Stomach (tissue), 4 donors: ENCODE results near the gene SLC29A1.

Experiments used
- CTCF ChIP-seq, 7 experiments: fragments of 450-650 bp in 4 of 7; fragments of 200-600 bp in 3 of 7; sonication (generic) in 3 of 7; IDR thresholded peaks; one replicate each; pipeline ENCODE4 v1.5.1; 2016 to 2019; ENCODE audit warnings: antibody characterized with exemption in 7 of 7, control low read depth in 2 of 7, mild to moderate bottlenecking in 1 of 7
- EP300 ChIP-seq: sonication (generic); formaldehyde crosslinking; IDR thresholded peaks from one replicate; pipeline ENCODE4 v1.6.1; 2017; ENCODE audit warnings: antibody characterized with exemption
- POLR2A ChIP-seq, 4 donors: fragments of 450-650 bp; IDR thresholded peaks; one replicate each; pipeline ENCODE4 v1.6.1; 2016; ENCODE audit warnings: antibody characterized with exemption in 4 of 4, control low read depth in 2 of 4, mild to moderate bottlenecking in 1 of 4, moderate library complexity in 1 of 4
- POLR2AphosphoS5 ChIP-seq, 3 donors: sonication (generic); formaldehyde crosslinking; IDR thresholded peaks; one replicate each; pipeline ENCODE4 v1.6.1; 2016; ENCODE audit warnings: antibody characterized with exemption in 3 of 3

DNA sequence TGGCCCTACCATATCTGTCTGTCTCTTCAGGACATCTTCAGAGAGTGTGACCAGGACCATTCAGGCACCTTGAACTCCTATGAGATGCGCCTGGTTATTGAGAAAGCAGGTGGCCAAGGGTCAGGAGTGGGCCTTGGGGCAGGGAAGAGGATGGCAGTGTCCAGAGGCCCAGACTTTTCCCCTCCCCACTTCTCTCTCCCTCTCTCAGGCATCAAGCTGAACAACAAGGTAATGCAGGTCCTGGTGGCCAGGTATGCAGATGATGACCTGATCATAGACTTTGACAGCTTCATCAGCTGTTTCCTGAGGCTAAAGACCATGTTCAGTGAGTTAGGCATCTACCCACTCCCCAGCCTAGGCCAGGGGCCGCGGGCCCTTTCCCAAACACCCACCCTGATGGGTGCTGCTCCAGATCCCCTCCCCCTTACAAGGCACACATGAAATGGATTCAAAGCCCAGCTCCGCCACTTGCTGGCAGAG, 40.4 kb upstream of the SLC29A1 start:
- TF ChIP-seq CTCF (IDR thresholded peaks at IDR 0.05) (no peak), POLR2A (IDR thresholded peaks at IDR 0.05) (no peak), POLR2AphosphoS5 (IDR thresholded peaks at IDR 0.05) (no peak), EP300 (no peak)
